Suppressor macrophage (primary cell): ENCODE data around the gene ALAS1.

Experiments
- DNase-seq, 4 experiments: peaks; one replicate each; pipeline ENCODE4 v3.0.0-alpha.2; 2020 to 2022

Gene ALAS1

GRCh38 chr3:52176951-52177700 lies 20.8 kb upstream of the ALAS1 start:
- no peak for DNase-seq

- no peak for DNase-seq
Measured at GRCh38 chr3:52177701-52178042, 20.3 kb upstream of the ALAS1 start.

- DNase-seq: peak in 2 of 4 experiments; percentile 36 to 51
Measured at GRCh38 chr3:52178126-52178525, 19.8 kb upstream of the ALAS1 start.

- no peak for DNase-seq
Measured at GRCh38 chr3:52178537-52178936, 19.4 kb upstream of the ALAS1 start.

GRCh38 chr3:52181543-52181942 lies 16.4 kb upstream of the ALAS1 start:
- no peak for DNase-seq

GRCh38 chr3:52182196-52182595 lies 15.8 kb upstream of the ALAS1 start:
- DNase-seq: peak in 2 of 4 experiments; percentile 41 to 51

GRCh38 chr3:52182691-52183090 lies 15.3 kb upstream of the ALAS1 start:
- DNase-seq: no peak

- no peak for DNase-seq
Measured at GRCh38 chr3:52183786-52184445, 14.0 kb upstream of the ALAS1 start.

- DNase-seq: no peak
Measured at GRCh38 chr3:52184690-52185089, 13.3 kb upstream of the ALAS1 start.

- no peak for DNase-seq
Measured at GRCh38 chr3:52185311-52185710, 12.6 kb upstream of the ALAS1 start.

GRCh38 chr3:52185837-52186236 lies 12.1 kb upstream of the ALAS1 start:
- peak; percentile 79 to 91 (median 88) for DNase-seq

- no peak for DNase-seq
Measured at GRCh38 chr3:52186729-52187128, 11.2 kb upstream of the ALAS1 start.

GRCh38 chr3:52188556-52188955 lies 9.4 kb upstream of the ALAS1 start:
- DNase-seq: peak in 2 of 4 experiments; percentile 55 to 57

GRCh38 chr3:52190294-52191074 lies 7.5 kb upstream of the ALAS1 start:
- DNase-seq: peak in 1 of 4 experiments; percentile 27

- no peak for DNase-seq
Measured at GRCh38 chr3:52191663-52192062, 6.3 kb upstream of the ALAS1 start.

- DNase-seq: no peak
Measured at GRCh38 chr3:52193065-52193464, 4.9 kb upstream of the ALAS1 start.

GRCh38 chr3:52194485-52195290 lies 3.3 kb upstream of the ALAS1 start:
- DNase-seq: no peak

- DNase-seq: no peak
Measured at GRCh38 chr3:52195291-52195597, 2.7 kb upstream of the ALAS1 start.

GRCh38 chr3:52195823-52196331 lies 2.1 kb upstream of the ALAS1 start:
- peak; percentile 84 to 96 (median 90) for DNase-seq

- DNase-seq: no peak
Measured at GRCh38 chr3:52196977-52197376, 983 bp upstream of the ALAS1 start.

GRCh38 chr3:52197499-52197841 lies 490 bp upstream of the ALAS1 start:
- DNase-seq: no peak
